NB4 (cell line): ENCODE results near the gene KIRREL2.
"Not testable (repeated sequence)": the region's sequence is repeated elsewhere in the genome, so short reads cannot be mapped to it uniquely, and the experiment has no call there.

Source experiments
- TF ChIP-seq, protein P1 (sequence below): IDR thresholded peaks from 2 replicates; pipeline ENCODE4 v1.6.1; 2011; ENCODE audit warnings: low read depth, low read length
- TF ChIP-seq, protein P2 (sequence below): IDR thresholded peaks from one replicate; pipeline ENCODE4 v1.5.1; 2012; ENCODE audit warnings: low read depth, low read length

DNA sequence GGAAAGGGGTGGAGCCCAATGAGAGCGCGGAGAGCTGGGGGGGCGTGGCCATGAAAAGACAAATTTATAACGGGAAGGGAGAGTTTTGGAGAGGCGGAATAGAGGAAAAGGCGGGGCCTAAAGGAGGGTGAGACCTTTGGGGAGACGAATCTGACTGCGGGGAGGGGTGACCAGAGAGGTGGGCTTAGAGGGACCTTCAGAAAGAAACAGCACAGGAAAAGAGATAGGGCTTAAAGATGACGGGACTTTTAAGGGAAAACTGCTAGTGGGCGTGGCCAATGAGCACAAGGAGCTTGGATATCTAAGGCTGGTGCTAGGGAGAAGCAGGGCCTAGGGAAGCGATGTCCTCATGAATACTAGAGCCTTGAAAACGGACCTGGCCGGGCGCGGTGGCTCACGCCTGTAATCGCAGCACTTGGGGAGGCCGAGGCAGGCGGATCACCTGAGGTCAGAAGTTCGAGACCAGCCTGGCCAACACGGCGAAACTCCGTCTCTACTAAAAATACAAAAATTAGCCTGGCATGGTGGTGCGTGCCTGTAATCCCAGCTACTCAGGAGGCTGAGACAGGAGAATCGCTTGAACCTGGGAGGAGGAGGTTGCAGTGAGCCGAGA, 13.5 kb downstream of the KIRREL2 start:
- TF ChIP-seq, protein P1, sequence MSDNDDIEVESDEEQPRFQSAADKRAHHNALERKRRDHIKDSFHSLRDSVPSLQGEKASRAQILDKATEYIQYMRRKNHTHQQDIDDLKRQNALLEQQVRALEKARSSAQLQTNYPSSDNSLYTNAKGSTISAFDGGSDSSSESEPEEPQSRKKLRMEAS: not testable (repeated sequence)
- TF ChIP-seq, protein P2, sequence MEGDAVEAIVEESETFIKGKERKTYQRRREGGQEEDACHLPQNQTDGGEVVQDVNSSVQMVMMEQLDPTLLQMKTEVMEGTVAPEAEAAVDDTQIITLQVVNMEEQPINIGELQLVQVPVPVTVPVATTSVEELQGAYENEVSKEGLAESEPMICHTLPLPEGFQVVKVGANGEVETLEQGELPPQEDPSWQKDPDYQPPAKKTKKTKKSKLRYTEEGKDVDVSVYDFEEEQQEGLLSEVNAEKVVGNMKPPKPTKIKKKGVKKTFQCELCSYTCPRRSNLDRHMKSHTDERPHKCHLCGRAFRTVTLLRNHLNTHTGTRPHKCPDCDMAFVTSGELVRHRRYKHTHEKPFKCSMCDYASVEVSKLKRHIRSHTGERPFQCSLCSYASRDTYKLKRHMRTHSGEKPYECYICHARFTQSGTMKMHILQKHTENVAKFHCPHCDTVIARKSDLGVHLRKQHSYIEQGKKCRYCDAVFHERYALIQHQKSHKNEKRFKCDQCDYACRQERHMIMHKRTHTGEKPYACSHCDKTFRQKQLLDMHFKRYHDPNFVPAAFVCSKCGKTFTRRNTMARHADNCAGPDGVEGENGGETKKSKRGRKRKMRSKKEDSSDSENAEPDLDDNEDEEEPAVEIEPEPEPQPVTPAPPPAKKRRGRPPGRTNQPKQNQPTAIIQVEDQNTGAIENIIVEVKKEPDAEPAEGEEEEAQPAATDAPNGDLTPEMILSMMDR: not testable (repeated sequence)
